PC-9 (cell line): Measurements from ENCODE around the gene CRYBB1. TPM values are rescaled to one million over a fixed set of nuclear protein-coding genes. Genes with fewer than 3 reads are reported as not detected.
A peak's percentile ranks its signal among the peaks of the same experiment; 100 is the strongest.

ENCODE experiments used
- Bru-seq: library from RNA; stranded (reverse); fragments of 400-500 nt; gene quantifications from one replicate; lab custom pipeline; 2021; lab: Mats Ljungman, UMichigan
- BruChase-seq, 2 experiments: library from RNA; stranded (reverse); fragments of 400-500 nt; gene quantifications; one replicate each; lab custom pipeline; 2021; lab: Mats Ljungman, UMichigan
- BruUV-seq: library from RNA; stranded (reverse); fragments of 400-500 nt; replicated peaks from 2 replicates; lab custom pipeline; 2021; lab: Mats Ljungman, UMichigan
- CTCF ChIA-PET: fragments of 300-600 bp; sonication (Branson Sonifier 250); formaldehyde crosslinking; loops from one replicate; lab custom pipeline; 2022; ENCODE audit warnings: antibody characterized with exemption; lab: Charles Lee
- POLR2A ChIA-PET: fragments of 300-600 bp; sonication (Branson Sonifier 250); formaldehyde crosslinking; loops from one replicate; lab custom pipeline; 2022; ENCODE audit warnings: antibody characterized with exemption; ENCODE audit not compliant: unreplicated experiment; lab: Charles Lee
- DNase-seq, 2 experiments: peaks; one replicate each; pipeline versions ENCODE4 v3.0.0 to v3.0.0-alpha.2; 2015 to 2022; ENCODE audit warnings: mixed read lengths in 1 of 2
- H2AFZ ChIP-seq: fragments of 200-600 bp; sonication (generic); 2 replicates; pipeline ENCODE4 v1.8.1; 2017; ENCODE audit warnings: antibody characterized with exemption
- H3F3A ChIP-seq: fragments of 200-600 bp; sonication (generic); 2 replicates; pipeline ENCODE4 v1.8.1; 2017; ENCODE audit warnings: antibody characterized with exemption, mild to moderate bottlenecking, low read depth; ENCODE audit not compliant: insufficient read depth
- H3K27ac ChIP-seq: fragments of 200-600 bp; sonication (generic); 2 replicates; pipeline ENCODE4 v1.6.1; 2016; ENCODE audit warnings: mixed run types
- H3K27me3 ChIP-seq: fragments of 200-600 bp; sonication (generic); 2 replicates; pipeline ENCODE4 v1.6.1; 2016; ENCODE audit warnings: low read depth, mixed run types; ENCODE audit not compliant: insufficient read depth
- H3K36me3 ChIP-seq: fragments of 200-600 bp; sonication (generic); 2 replicates; pipeline ENCODE4 v1.6.1; 2016; ENCODE audit warnings: low read depth, mixed run types
- H3K4me1 ChIP-seq: fragments of 200-600 bp; sonication (generic); replicated peaks from 2 replicates; pipeline ENCODE4 v1.6.1; 2016; ENCODE audit warnings: mixed run types; ENCODE audit not compliant: insufficient read depth
- H3K4me2 ChIP-seq: fragments of 200-600 bp; sonication (generic); 2 replicates; pipeline ENCODE4 v1.6.1; 2017; ENCODE audit warnings: mixed run types
- H3K4me3 ChIP-seq: fragments of 200-600 bp; sonication (generic); 2 replicates; pipeline ENCODE4 v1.6.1; 2016; ENCODE audit warnings: mixed run types
- H3K79me2 ChIP-seq: fragments of 200-600 bp; sonication (generic); 2 replicates; pipeline ENCODE4 v1.6.1; 2017; ENCODE audit warnings: low read depth, mixed run types
- H3K9me2 ChIP-seq: fragments of 200-600 bp; sonication (generic); 2 replicates; pipeline ENCODE4 v1.8.1; 2017; ENCODE audit warnings: mild to moderate bottlenecking; ENCODE audit not compliant: insufficient read depth
- H3K9me3 ChIP-seq: fragments of 200-600 bp; sonication (generic); 2 replicates; pipeline ENCODE4 v1.8.1; 2016; ENCODE audit warnings: low read depth; ENCODE audit not compliant: insufficient read depth
- H4K20me1 ChIP-seq: fragments of 200-600 bp; sonication (generic); 2 replicates; pipeline ENCODE4 v1.8.1; 2017; ENCODE audit not compliant: insufficient read depth
- CTCF ChIP-seq: fragments of 200-600 bp; sonication (generic); conservative IDR thresholded peaks from 2 replicates; pipeline ENCODE4 v1.6.1; 2017; ENCODE audit warnings: mixed run types, antibody characterized with exemption, mild to moderate bottlenecking, moderate library complexity
- EZH2 ChIP-seq: fragments of 200-600 bp; sonication (generic); IDR thresholded peaks from 2 replicates; pipeline ENCODE4 v1.8.0; 2017; ENCODE audit warnings: antibody characterized with exemption, low read depth
- intact Hi-C: fragments of 100-400 bp; cut with micrococcal nuclease; formaldehyde crosslinking; loops from one replicate; pipeline ENCODE4 v1.10.0; 2022; ENCODE audit not compliant: unreplicated experiment
- long read RNA-seq: library from polyadenylated mRNA; stranded (forward); transcript quantifications from one replicate; pipeline ENCODE4 v2.0.0, GENCODE V29; 2022
- total RNA-seq: library from RNA; stranded (reverse); gene quantifications from 2 replicates; pipeline ENCODE4 v1.2.3, GENCODE V29; 2021

The CRYBB1 gene
- total RNA-seq (not detected in 2 replicates), Bru-seq, nascent RNA (not detected), BruChase-seq, experiment 1, labeled RNA remaining after a 2-hour chase (not detected), BruChase-seq, experiment 2, labeled RNA remaining after a 6-hour chase (not detected)
- long read RNA-seq: 0 reads

- DNase-seq: no peak
- Histone ChIP-seq H3K4me2 (no peak within 1 kb of the TSS), H3K9me2 (no peaks in the 10 kb centered on the region), H3K4me1 (no peaks in the 10 kb centered on the region), H3K27ac (no peak within 1 kb of the TSS), H3F3A (no peaks in the 10 kb centered on the region), H3K4me3 (no peak within 1 kb of the TSS), H3K36me3 (no peaks in the 10 kb centered on the region), H4K20me1 (no peaks in the 10 kb centered on the region), H3K27me3 (peaks cover 67% of the 10 kb centered on the region), H2AFZ (no peak within 1 kb of the TSS), H3K79me2 (no peaks in the 10 kb centered on the region), H3K9me3 (no peaks in the 10 kb centered on the region)
- intact Hi-C loops: no loop called here
- TF ChIP-seq EZH2 (no peak), CTCF (no peak)
- ChIA-PET CTCF (no interaction called here), POLR2A (no interaction called here)
- no TSS peak for BruUV-seq
Measured at GRCh38 chr22:26617271-26618199, at the start of gene CRYBB1. TSS of gene CRYBB1 (minus strand) at chr22:26618027. CDS start at chr22:26616319, 1,708 bp downstream.

- H3K27ac ChIP-seq: no peak overlapping the region
- no peak overlapping the region for H3K4me2 ChIP-seq
- no peak for DNase-seq
- intact Hi-C loops: no loop called here
- ChIA-PET CTCF (no interaction called here), POLR2A (no interaction called here)
- H3K9me3 ChIP-seq: no peaks in the 10 kb centered on the region
- no peak for TF ChIP-seq CTCF
- no peak for TF ChIP-seq EZH2
- H3F3A ChIP-seq: peaks cover 2% of the 10 kb centered on the region; the same call in 1 of the 2 replicates
- H3K9me2 ChIP-seq: no peaks in the 10 kb centered on the region
- no peaks in the 10 kb centered on the region for H3K27me3 ChIP-seq
- no peaks in the 10 kb centered on the region for H4K20me1 ChIP-seq
- no peak overlapping the region for H2AFZ ChIP-seq
- H3K79me2 ChIP-seq: no peaks in the 10 kb centered on the region
- no TSS peak for BruUV-seq
- no peaks in the 10 kb centered on the region for H3K4me1 ChIP-seq
- no peaks in the 10 kb centered on the region for H3K36me3 ChIP-seq
- no peak overlapping the region for H3K4me3 ChIP-seq
Measured at GRCh38 chr22:26667140-26667539, 49.3 kb upstream of the CRYBB1 start.

- H3K4me1 ChIP-seq: no peaks in the 10 kb centered on the region
- no peak overlapping the region for H2AFZ ChIP-seq
- peak; percentile 23; the same call in 1 of the 2 replicates for TF ChIP-seq CTCF
- TF ChIP-seq EZH2: no peak
- no peaks in the 10 kb centered on the region for H3K27me3 ChIP-seq
- ChIA-PET POLR2A (no interaction called here), CTCF (interaction anchor here (1.7 kb wide), 1 partner anchor 301 kb away, joined by 13 read pairs; no protein-coding TSS in a partner anchor)
- no peak for DNase-seq
- no peaks in the 10 kb centered on the region for H3F3A ChIP-seq
- intact Hi-C loops: no loop called here
- no peak overlapping the region for H3K4me2 ChIP-seq
- no peaks in the 10 kb centered on the region for H3K36me3 ChIP-seq
- no peak overlapping the region for H3K4me3 ChIP-seq
- no TSS peak for BruUV-seq
- no peaks in the 10 kb centered on the region for H3K79me2 ChIP-seq
- H3K9me3 ChIP-seq: no peaks in the 10 kb centered on the region
- H4K20me1 ChIP-seq: no peaks in the 10 kb centered on the region
- H3K9me2 ChIP-seq: no peaks in the 10 kb centered on the region
- no peak overlapping the region for H3K27ac ChIP-seq
Measured at GRCh38 chr22:26665813-26666231, 48.0 kb upstream of the CRYBB1 start.
